GM19043 (cell line): ENCODE data around the gene RNF112.
"Not testable (repeated sequence)": the region's sequence is repeated elsewhere in the genome, so short reads cannot be mapped to it uniquely, and the experiment has no call there.

Source experiments
- ATAC-seq: cut with Tn5 transposase; IDR thresholded peaks from one replicate; pipeline ENCODE4 v1.9.1; 2021; ENCODE audit warnings: low read depth; ENCODE audit not compliant: unreplicated experiment

Gene RNF112

DNA sequence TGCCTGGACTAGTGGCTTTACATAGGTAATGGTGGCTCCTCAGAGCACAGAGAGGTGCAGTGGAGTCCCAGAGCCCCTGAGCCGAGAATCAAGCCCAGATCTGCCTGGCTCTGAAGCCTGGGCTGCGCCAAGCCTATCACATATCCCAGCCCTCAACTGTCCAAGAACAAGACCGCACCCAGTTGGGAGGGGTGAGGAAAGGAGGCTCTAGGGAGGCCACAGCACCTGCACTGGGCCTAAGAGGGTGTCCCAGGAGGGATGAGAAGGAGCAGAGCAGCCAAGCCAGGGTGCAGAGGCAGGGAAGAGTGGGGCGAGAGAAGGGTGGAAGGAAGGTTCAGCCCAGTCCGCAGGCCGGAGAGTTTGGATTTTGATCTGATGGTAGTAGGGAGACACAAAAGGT lies 941 bp upstream of the RNF112 start:
- no peak for ATAC-seq

DNA sequence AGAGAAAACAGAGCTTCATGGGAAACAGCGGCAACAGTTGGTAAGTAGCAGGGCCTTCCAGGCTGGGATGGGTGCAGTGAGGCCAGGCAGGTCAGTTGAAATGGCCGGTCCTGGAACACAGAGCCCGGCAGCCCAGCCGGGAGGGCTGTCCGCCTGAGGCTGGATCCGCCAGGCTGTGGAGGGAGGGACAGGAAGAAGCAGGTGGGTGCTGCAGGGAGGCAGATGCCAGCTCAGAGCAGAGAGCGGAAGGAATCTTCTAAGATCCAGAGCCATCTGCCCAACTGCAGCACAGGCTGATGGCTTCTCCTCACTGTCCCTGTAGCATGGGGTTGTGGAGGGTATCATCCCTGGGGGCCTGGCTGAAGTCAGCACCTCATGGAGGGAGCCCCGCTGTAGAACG lies 599 bp downstream of the RNF112 start:
- no peak for ATAC-seq

DNA sequence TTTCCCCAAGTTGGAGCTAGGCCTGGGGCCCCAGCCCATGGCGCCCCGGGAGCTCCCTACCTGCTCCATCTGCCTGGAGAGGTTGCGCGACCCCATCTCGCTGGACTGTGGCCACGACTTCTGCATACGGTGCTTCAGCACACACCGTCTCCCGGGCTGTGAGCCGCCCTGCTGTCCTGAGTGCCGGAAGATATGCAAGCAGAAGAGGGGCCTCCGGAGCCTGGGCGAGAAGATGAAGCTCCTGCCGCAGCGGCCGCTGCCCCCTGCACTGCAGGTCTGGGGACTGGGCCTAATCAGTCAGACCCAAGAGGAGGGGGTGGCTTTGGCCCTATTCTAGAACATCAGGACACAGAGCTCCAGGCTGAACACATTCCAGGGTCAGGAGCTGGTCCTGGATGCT lies 1.5 kb downstream of the RNF112 start:
- ATAC-seq: no peak

DNA sequence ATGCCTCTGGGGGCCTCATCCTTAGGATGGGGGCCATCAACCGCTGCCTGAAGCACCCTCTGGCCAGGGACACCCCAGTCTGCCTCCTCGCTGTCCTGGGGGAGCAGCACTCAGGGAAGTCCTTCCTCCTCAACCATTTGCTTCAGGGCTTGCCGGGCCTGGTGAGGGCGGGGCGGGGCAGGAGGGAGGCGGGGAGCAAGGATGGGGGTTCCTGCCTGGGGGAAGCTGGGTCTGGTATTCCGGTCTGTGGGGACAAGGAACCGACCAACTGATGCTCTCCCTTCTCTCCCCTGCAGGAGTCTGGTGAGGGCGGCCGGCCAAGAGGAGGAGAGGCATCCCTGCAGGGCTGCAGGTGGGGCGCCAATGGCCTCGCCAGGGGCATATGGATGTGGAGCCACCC lies 2.0 kb downstream of the RNF112 start:
- no peak for ATAC-seq

DNA sequence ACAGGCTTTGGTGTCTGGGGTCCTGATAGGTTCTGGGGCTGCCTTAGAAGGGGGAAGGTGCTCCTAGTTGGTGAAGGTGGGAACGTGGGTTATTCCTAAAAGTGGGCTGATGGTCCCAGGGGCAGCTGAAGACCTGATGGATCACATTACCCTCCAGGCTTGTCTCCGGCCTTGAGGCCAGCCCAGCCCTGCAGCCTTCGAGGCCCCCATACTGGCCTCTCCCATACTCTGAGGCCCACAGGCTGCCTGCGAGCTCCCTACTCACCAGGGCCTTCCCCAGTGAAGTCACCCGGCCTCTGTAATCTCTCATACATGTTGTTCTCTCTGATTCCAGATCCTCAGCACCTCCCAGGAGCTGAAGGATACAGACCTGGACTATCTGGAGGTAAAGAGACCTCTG lies 2.7 kb downstream of the RNF112 start:
- no peak for ATAC-seq

DNA sequence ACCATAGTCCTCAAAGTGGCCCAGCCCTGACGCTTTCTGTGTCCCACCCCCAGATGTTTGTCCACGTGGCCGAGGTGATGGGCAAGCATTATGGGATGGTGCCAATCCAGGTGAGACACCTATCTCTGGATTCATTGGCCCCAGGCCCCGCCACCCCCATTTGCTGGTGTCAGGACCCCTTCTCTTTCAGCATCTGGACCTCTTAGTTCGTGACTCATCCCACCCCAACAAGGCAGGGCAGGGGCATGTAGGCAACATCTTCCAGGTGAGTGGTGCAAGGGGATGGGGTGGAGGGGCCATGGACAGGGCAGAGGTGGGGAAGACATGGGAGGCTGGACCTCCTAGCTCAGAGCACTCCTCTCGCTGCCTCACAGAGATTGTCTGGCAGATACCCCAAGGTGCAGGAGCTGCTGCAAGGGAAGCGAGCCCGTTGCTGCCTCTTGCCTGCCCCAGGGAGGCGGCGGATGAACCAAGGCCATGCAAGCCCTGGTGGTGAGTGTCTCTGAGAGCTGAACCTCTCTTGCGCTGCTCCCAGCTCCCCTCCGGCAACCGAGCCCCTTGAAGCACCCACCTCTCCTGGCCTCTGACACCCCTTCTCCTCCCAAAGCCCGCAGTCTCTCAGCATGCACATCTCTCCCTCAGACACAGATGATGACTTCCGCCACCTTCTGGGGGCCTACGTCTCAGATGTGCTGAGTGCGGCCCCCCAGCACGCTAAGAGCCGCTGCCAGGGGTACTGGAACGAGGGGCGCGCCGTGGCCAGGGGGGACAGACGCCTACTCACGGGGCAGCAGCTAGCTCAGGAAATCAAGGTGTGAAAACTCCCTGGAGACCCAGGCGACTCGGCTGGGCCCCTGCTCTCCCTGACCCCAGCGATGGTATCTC lies 3.6 kb downstream of the RNF112 start:
- no peak for ATAC-seq

GRCh38 chr17:19415311-19415710 lies 4.3 kb downstream of the RNF112 start:
- ATAC-seq: no peak

DNA sequence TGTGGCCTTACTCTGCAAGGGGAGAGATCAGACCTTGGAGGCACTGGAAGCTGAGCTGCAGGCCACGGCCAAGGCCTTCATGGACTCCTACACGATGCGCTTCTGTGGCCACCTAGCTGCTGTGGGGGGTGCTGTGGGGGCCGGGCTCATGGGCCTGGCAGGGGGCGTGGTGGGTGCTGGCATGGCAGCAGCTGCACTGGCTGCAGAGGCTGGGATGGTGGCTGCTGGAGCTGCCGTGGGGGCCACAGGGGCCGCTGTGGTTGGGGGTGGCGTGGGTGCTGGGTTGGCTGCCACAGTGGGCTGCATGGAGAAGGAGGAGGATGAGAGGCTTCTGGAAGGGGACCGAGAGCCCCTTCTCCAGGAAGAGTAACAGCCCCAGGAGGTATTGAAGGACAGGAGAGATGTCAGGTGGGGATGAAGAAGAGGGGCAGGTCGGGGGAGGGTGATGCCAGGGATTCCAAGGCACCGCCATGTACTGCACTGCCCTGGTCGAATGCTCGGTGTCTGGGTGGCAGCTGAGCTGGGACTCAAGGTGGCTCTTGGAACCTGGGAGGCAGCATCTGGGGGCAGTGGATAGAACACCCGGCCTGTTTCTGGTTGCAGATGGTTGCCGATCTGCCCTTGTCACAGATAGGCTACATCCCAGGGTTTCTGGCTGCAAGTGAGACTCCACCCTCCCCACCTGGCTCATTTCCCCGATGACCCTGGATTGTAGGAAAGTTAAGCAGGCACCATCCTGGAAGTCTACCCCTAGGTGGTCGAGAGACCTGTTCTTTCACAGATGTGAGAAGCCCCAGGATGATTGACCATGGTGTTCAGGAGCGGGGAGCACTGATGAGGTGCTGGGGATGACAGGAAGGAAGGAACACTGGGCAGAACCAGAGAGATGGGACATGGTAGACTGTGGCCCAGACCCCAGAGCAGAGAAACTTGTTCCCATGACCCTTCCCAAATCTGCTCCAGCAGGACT lies 5.1 kb downstream of the RNF112 start:
- ATAC-seq: no peak

GRCh38 chr17:19417611-19418010 lies 6.6 kb downstream of the RNF112 start:
- no peak for ATAC-seq

GRCh38 chr17:19418251-19418992 lies 7.4 kb downstream of the RNF112 start:
- no peak for ATAC-seq

DNA sequence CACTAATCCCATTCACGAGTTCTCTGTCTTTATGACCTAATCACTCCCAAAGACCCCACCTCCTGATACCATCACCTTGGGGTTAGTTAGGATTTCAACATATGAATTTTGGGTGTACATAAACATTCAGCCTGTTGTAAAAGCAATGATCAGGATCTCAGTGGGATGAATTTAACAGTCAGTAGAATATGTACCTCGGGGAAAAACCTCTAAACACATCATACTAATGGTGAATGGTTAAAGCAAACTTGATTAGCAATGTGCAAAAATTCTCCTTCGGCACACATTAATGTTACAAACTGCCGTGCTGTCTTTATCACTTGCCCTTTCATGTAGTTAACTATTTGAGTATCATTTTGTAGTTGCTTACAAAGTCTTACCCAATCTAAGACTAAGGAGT lies 10.2 kb downstream of the RNF112 start:
- no peak for ATAC-seq

GRCh38 chr17:19421926-19422325 lies 10.9 kb downstream of the RNF112 start:
- no peak for ATAC-seq

DNA sequence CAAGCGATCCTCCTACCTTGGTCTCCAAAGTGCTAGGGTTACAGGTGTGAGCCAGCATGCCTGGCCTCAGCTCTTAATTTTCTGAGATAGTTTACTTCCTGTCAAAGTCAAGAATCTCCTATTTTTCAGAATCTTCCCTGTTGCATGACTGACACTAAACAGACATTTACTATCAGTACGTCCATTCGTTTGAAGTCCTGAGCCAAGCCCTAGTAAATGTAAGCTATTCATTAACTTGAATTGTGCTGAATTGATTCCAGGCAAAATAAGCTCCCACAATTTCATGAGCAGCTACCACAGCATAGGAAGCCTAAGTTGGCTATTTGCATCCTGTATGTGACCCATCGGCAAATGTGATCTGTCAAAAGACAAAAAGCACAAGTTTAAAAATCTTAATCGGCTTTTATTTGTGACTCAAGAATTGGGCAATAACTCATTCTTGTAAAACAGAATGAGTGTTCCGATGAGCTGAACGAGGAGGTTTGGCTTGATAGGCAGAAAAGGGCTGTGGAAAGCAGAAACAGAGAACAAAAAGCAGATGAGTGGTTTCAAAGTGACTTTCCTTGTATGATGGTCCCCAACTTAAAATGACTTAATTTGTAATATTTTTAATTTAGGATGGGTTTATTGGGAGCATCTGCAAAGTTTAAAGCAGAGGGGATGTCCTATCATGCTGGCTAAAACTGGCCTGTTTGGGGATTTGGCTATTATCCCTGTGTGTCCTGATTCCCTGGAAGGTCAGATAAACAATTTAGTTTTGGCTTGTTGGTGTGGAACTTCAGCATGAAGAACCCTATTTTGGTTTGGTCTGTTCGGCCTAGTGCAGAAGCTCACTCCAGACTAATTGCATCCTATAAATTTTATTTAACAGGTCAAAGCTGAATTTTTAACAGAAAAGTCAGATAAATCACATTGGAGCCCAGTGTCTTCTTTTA lies 14.2 kb downstream of the RNF112 start:
- no peak for ATAC-seq

- no peak for ATAC-seq
Measured at GRCh38 chr17:19426631-19427030, 15.6 kb downstream of the RNF112 start.

DNA sequence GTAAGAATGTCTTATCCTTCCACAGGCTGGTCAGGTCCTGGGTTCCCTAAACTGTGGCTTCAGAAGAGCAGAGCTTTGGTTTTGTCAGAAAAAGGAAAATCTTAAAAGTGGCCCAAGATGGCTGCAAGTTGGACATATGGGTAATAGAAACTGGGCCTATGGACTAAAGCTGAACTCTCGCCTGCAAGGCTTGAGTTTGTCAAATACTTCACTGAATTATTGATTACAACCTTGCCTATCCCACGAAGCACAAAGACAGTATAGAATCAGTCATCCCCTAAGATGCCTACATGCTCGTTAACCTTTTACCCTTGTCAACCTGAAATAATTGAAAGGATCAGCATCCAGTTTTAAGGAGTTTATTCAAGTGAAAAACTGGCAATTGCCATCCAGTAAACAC lies 20.7 kb downstream of the RNF112 start:
- ATAC-seq: no peak

DNA sequence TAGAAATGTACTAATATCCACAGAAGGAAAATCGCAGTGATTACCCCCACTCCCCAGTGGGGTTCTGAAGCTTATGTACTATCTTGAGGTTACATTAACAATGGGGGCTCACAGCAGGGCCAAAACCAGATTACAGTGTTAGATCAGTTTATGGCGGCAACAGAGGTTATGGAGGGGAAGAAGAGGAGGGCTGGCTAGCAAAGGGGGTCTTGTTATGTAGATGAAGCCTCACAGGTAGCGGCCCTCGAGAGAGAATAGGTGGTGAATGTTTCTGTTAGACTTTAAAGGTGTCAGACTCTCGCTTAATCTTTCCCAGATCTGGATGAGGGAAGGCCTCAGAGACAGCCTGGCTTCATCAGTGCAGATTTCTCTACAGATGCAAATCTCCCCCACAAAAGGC lies 22.2 kb downstream of the RNF112 start:
- ATAC-seq: no peak

DNA sequence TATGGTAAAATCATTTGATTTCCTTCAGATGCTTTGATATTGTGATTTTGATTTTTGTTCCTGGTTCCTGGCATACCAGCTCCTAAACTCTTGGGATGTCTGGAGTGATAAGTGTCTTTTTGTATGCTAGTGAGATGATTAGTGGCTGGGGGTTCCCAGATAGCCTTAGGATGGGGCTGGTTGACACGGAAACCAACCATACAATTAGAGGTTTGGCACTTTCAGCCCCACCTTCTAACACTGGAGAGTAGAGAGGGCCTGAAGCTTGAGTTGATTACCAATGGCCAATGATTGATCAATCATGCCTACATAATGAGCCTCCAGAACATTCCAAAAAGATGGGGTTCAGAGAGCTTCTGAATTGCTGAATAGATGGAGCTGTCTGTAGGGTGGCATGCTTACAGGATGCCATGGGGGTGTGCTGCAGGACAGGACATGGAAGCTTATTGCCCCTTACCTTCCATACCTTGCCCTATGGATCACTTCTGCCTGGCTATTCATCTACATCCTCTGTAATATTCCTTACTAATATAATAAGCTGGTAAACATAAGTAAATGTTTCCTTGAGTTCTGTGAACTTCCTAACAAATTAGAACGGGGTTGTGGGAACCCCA lies 22.8 kb downstream of the RNF112 start:
- no peak for ATAC-seq

GRCh38 chr17:19440421-19440820 lies 29.4 kb downstream of the RNF112 start:
- no peak for ATAC-seq

DNA sequence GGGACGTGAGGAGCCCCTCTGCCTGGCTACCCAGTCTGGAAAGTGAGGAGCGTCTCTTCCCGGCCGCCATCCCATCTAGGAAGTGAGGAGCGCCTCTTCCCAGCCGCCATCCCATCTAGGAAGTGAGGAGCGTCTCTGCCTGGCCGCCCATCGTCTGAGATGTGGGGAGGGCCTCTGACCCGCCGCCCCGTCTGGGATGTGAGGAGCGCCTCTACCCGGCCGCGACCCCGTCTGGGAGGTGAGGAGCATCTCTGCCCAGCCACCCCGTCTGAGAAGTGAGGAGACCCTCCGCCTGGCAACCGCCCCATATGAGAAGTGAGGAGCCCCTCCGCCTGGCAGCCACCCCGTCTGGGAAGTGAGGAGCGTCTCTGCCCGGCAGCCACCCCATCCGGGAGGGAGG lies 30.3 kb downstream of the RNF112 start:
- not testable (repeated sequence) for ATAC-seq
